CD14-positive monocyte (primary cell): ENCODE results near the gene TNFRSF9. TPM values are rescaled to one million over a fixed set of nuclear protein-coding genes. Genes with fewer than 3 reads are reported as not detected.
"Not testable (repeated sequence)": the region's sequence is repeated elsewhere in the genome, so short reads cannot be mapped to it uniquely, and the experiment has no call there.

ENCODE experiments used
- DNase-seq, 3 donors: peaks; one replicate each; pipeline ENCODE4 v3.0.0-alpha.2; 2011 to 2022
- H2AFZ ChIP-seq: 2 replicates; pipeline ENCODE4 v1.6.0; 2012; ENCODE audit warnings: mild to moderate bottlenecking, low read depth, low read length, inconsistent platforms; ENCODE audit not compliant: insufficient read depth, poor library complexity, severe bottlenecking
- H3K27ac ChIP-seq, 2 donors: 1 replicate in 1 of 2; 2 replicates in 1 of 2; pipeline ENCODE4 v1.5.1; 2012 to 2013; ENCODE audit warnings: low read length in 2 of 2, control low read depth in 1 of 2, inconsistent platforms in 1 of 2, low read depth in 1 of 2, mild to moderate bottlenecking in 1 of 2
- H3K27me3 ChIP-seq, 2 donors: one replicate each; pipeline versions ENCODE4 v1.6.0 to v1.6.1; 2011 to 2013; ENCODE audit warnings: low read length in 2 of 2; ENCODE audit not compliant: control insufficient read depth in 2 of 2, insufficient read depth in 2 of 2
- H3K36me3 ChIP-seq, 2 donors: replicated peaks in 1 of 2; 1 replicate in 1 of 2; 2 replicates in 1 of 2; pipeline versions ENCODE4 v1.5.1 to v1.6.1; 2012 to 2013; ENCODE audit warnings: low read length in 2 of 2, control low read depth in 1 of 2, inconsistent platforms in 1 of 2, mild to moderate bottlenecking in 1 of 2; ENCODE audit not compliant: insufficient read depth in 2 of 2, control insufficient read depth in 1 of 2
- H3K4me1 ChIP-seq, 2 donors: 1 replicate in 1 of 2; 2 replicates in 1 of 2; pipeline versions ENCODE4 v1.5.1 to v1.6.1; 2012 to 2013; ENCODE audit warnings: low read length in 2 of 2, control low read depth in 1 of 2, inconsistent platforms in 1 of 2, mild to moderate bottlenecking in 1 of 2, moderate library complexity in 1 of 2; ENCODE audit not compliant: insufficient read depth in 2 of 2, control insufficient read depth in 1 of 2
- H3K4me2 ChIP-seq: replicated peaks from 2 replicates; pipeline ENCODE3; 2012; ENCODE audit warnings: low read length, moderate library complexity, mild to moderate bottlenecking; ENCODE audit not compliant: poor library complexity, severe bottlenecking; ENCODE audit errors: extremely low read depth
- H3K4me3 ChIP-seq, 3 experiments: fragments of 200-600 bp in 1 of 3; sonication (generic) in 1 of 3; replicated peaks in 1 of 3; 1 replicate in 2 of 3; 2 replicates in 1 of 3; pipeline ENCODE4 v1.5.1; 2011 to 2013; ENCODE audit warnings: low read length in 3 of 3, mild to moderate bottlenecking in 3 of 3, control low read depth in 2 of 3, low read depth in 2 of 3, inconsistent platforms in 1 of 3, moderate library complexity in 1 of 3
- H3K79me2 ChIP-seq: 2 replicates; pipeline ENCODE4 v1.6.0; 2012; ENCODE audit warnings: mild to moderate bottlenecking, control low read depth, inconsistent platforms, low read length, moderate library complexity; ENCODE audit not compliant: insufficient read depth
- H3K9ac ChIP-seq: 2 replicates; pipeline ENCODE4 v1.6.0; 2017; ENCODE audit warnings: low read length, mild to moderate bottlenecking; ENCODE audit not compliant: insufficient read depth, poor library complexity, severe bottlenecking
- H3K9me3 ChIP-seq, 2 donors: replicated peaks in 1 of 2; 1 replicate in 1 of 2; 2 replicates in 1 of 2; pipeline versions ENCODE4 v1.5.1 to v1.6.1; 2012 to 2013; ENCODE audit warnings: low read length in 2 of 2, control low read depth in 1 of 2; ENCODE audit not compliant: control insufficient read depth in 1 of 2, insufficient read depth in 1 of 2
- H4K20me1 ChIP-seq: 2 replicates; pipeline ENCODE4 v1.6.0; 2012; ENCODE audit warnings: mild to moderate bottlenecking, low read length, control low read depth, moderate library complexity; ENCODE audit not compliant: insufficient read depth
- H3K27ac Mint-ChIP-seq, 7 donors: one replicate each; pipeline ENCODE4 v1.8.0; 2020; ENCODE audit warnings: mild to moderate bottlenecking in 7 of 7, mixed read lengths in 7 of 7, moderate library complexity in 6 of 7, inconsistent platforms in 2 of 7
- H3K27me3 Mint-ChIP-seq, 3 donors: one replicate each; pipeline ENCODE4 v1.8.0; 2021 to 2022; ENCODE audit warnings: low read depth in 3 of 3, mild to moderate bottlenecking in 3 of 3, mixed read lengths in 3 of 3, moderate library complexity in 3 of 3, inconsistent platforms in 1 of 3
- H3K36me3 Mint-ChIP-seq, 2 donors: one replicate each; pipeline ENCODE4 v1.8.0; 2020; ENCODE audit warnings: mixed read lengths in 2 of 2, inconsistent platforms in 1 of 2, mild to moderate bottlenecking in 1 of 2
- H3K4me1 Mint-ChIP-seq: one replicate; pipeline ENCODE4 v1.8.0; 2020; ENCODE audit warnings: mild to moderate bottlenecking, mixed read lengths
- H3K4me3 Mint-ChIP-seq, 2 donors: one replicate each; pipeline ENCODE4 v1.8.0; 2020; ENCODE audit warnings: mild to moderate bottlenecking in 2 of 2, mixed read lengths in 2 of 2, moderate library complexity in 1 of 2
- H3K9me3 Mint-ChIP-seq, 7 donors: one replicate each; pipeline ENCODE4 v1.8.0; 2020 to 2022; ENCODE audit warnings: mixed read lengths in 7 of 7, mild to moderate bottlenecking in 6 of 7, moderate library complexity in 6 of 7, inconsistent platforms in 2 of 7
- WGBS: methylation state at CpG from one replicate; pipeline ENCODE4 v1.1.5; 2013; ENCODE audit warnings: missing lambda C conversion rate; ENCODE audit not compliant: insufficient coverage; 5-methylcytosine and 5-hydroxymethylcytosine counted together
- intact Hi-C, 2 donors: fragments of 100-400 bp; cut with micrococcal nuclease; formaldehyde crosslinking; loops; one replicate each; pipeline versions ENCODE4 v1.15.0 to v1.15.1; 2023
- polyA plus RNA-seq, 3 donors: library from polyadenylated mRNA; depleted of rRNA in 1 of 3; unstranded in 2 of 3; stranded (reverse) in 1 of 3; fragments of 300-500 nt in 2 of 3; fragments of >200 nt in 1 of 3; fragmentation: Illumina TruSeq in 2 of 3; gene quantifications; 1 replicate in 2 of 3; 2 replicates in 1 of 3; pipeline ENCODE4 v1.2.3, GENCODE V29; 2012 to 2021
- TF ChIP-seq, protein P1 (sequence below): fragments of 200-600 bp; IDR thresholded peaks from one replicate; pipeline ENCODE4 v1.8.0; 2022; ENCODE audit warnings: antibody characterized with exemption, mild to moderate bottlenecking

The TNFRSF9 gene
- polyA plus RNA-seq, 3 donors, result 1.1 to 2.6 (median 2.6) TPM

DNA sequence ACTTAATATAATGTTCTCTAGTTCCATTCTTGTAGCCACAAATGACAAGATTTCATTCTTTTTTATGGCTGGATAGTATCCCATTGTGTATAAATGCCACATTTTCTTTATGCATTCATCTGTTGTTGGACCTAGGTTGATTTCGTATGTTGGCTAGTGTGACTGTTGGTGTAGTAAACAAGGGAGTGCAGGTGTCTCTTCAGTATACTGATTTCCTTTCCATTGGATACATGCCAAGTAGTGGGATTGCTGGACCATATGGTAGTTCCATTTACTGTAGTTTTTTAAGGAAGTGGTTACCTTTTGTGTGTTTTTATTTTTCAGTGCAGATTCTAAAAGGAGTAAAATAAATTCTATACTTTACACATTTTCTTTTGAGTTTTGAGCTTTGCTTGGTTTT lies 26.6 kb upstream of the TNFRSF9 start:
- H3K4me3 ChIP-seq, result no peak overlapping the region
- peak overlapping the region in 1 of 2 donors; percentile 37 for H3K27ac ChIP-seq
- H3K27ac Mint-ChIP-seq, result peak overlapping the region in 1 of 7 donors; percentile 34
- 40% methylated on average over 1 of the region's 1 CpG for WGBS
- H3K9me3 ChIP-seq, result no peaks in the 10 kb centered on the region
- peaks cover 77 to 92% of the 10 kb centered on the region in 2 donors for H3K36me3 ChIP-seq
- H3K9me3 Mint-ChIP-seq, result no peaks in the 10 kb centered on the region
- peaks cover 49% of the 10 kb centered on the region for H4K20me1 ChIP-seq
- peaks cover 73 to 92% of the 10 kb centered on the region in 2 donors for H3K36me3 Mint-ChIP-seq
- peaks cover 8% of the 10 kb centered on the region in 2 donors for H3K4me1 ChIP-seq
- no peak overlapping the region for H3K4me2 ChIP-seq
- no peak overlapping the region for H3K9ac ChIP-seq
- TF ChIP-seq, protein P1, sequence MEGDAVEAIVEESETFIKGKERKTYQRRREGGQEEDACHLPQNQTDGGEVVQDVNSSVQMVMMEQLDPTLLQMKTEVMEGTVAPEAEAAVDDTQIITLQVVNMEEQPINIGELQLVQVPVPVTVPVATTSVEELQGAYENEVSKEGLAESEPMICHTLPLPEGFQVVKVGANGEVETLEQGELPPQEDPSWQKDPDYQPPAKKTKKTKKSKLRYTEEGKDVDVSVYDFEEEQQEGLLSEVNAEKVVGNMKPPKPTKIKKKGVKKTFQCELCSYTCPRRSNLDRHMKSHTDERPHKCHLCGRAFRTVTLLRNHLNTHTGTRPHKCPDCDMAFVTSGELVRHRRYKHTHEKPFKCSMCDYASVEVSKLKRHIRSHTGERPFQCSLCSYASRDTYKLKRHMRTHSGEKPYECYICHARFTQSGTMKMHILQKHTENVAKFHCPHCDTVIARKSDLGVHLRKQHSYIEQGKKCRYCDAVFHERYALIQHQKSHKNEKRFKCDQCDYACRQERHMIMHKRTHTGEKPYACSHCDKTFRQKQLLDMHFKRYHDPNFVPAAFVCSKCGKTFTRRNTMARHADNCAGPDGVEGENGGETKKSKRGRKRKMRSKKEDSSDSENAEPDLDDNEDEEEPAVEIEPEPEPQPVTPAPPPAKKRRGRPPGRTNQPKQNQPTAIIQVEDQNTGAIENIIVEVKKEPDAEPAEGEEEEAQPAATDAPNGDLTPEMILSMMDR, result no peak
- H2AFZ ChIP-seq, result no peak overlapping the region
- H3K4me3 Mint-ChIP-seq, result no peak overlapping the region
- no peak for DNase-seq
- H3K79me2 ChIP-seq, result peaks cover 65% of the 10 kb centered on the region
- H3K4me1 Mint-ChIP-seq, result peaks cover 6% of the 10 kb centered on the region
- peaks cover 0 to 1% (median 0%) of the 10 kb centered on the region in 3 donors for H3K27me3 Mint-ChIP-seq
- intact Hi-C loops, result loop anchor here in 1 of 2 donors (10.0 kb wide), 1 partner anchor 192 kb away; the partner anchor contains the start of gene VAMP3
- no peaks in the 10 kb centered on the region for H3K27me3 ChIP-seq

DNA sequence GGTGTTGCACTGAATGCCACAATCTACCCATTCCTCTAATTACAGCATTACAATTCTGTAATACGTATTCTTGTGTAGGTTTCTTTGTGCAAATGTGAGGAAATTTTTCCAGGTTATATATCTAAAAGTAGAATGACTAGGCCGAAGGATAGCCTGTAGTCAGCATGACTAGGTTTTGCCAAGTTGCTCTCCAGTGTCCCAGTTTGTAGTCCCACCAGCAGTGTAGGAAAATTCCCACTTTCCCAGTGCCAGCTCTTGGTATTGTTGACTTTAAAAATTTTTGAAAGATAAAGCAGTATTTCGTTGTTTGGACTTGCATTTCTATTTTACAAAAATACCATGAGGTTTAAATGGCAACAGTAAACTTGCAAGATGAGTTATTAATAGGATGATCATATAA lies 23.8 kb upstream of the TNFRSF9 start:
- Histone ChIP-seq H3K9ac (no peak overlapping the region), H3K4me2 (no peak overlapping the region), H3K79me2 (peaks cover 75% of the 10 kb centered on the region), H2AFZ (no peak overlapping the region), H3K4me1 (peaks cover 25 to 29% of the 10 kb centered on the region in 2 donors), H3K9me3 (no peaks in the 10 kb centered on the region), H3K27me3 (no peaks in the 10 kb centered on the region), H4K20me1 (peaks cover 43% of the 10 kb centered on the region), H3K27ac (no peak overlapping the region), H3K4me3 (no peak overlapping the region), H3K36me3 (peaks cover 54 to 64% of the 10 kb centered on the region in 2 donors)
- DNase-seq, result no peak
- H3K4me3 Mint-ChIP-seq, result no peak overlapping the region
- no peak overlapping the region for H3K27ac Mint-ChIP-seq
- H3K4me1 Mint-ChIP-seq, result peaks cover 22% of the 10 kb centered on the region
- peaks cover 0 to 2% (median 0%) of the 10 kb centered on the region in 7 donors for H3K9me3 Mint-ChIP-seq
- H3K36me3 Mint-ChIP-seq, result peaks cover 51 to 64% of the 10 kb centered on the region in 2 donors
- TF ChIP-seq, protein P1, result no peak
- H3K27me3 Mint-ChIP-seq, result no peaks in the 10 kb centered on the region
- WGBS, result no CpG with 5 or more reads among the region's 3 CpGs
- intact Hi-C loops, result loop anchor here (5.0 to 10.0 kb wide), 2 partner anchors 182 to 190 kb away; partner anchors contain the start of genes PER3 (in 1 of the 2) and VAMP3 (in 1 of the 2)

DNA sequence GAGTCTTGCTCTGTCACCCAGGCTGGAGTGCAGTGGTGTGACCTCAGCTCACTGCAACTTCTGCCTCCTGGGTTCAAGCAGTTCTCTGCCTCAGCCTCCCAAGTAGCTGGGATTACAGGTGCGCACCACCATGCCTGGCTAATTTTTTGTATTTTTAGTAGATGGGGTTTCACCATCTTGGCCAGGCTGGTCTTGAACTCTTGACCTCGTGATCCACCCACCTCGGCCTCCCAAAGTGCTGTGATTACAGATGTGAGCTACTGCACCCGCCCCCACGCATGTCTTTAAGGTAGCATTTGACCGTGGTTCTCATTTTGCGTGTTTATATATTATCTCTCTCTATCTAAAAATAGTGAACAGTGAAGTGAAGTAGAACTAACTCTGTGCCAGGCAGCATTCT lies 23.2 kb upstream of the TNFRSF9 start:
- H3K27ac ChIP-seq, H3K27me3 Mint-ChIP-seq, H3K4me2 ChIP-seq, DNase-seq, H3K9ac ChIP-seq, H3K27me3 ChIP-seq, H3K9me3 Mint-ChIP-seq, H2AFZ ChIP-seq, H3K9me3 ChIP-seq, H3K4me3 ChIP-seq, H3K4me3 Mint-ChIP-seq: not testable (repeated sequence)
- H4K20me1 ChIP-seq, result peaks cover 37% of the 10 kb centered on the region
- WGBS, result no CpG with 5 or more reads among the region's 7 CpGs
- peaks cover 45 to 58% of the 10 kb centered on the region in 2 donors for H3K36me3 Mint-ChIP-seq
- H3K36me3 ChIP-seq, result peaks cover 48 to 58% of the 10 kb centered on the region in 2 donors
- H3K4me1 ChIP-seq, result peaks cover 25 to 29% of the 10 kb centered on the region in 2 donors
- peaks cover 22% of the 10 kb centered on the region for H3K4me1 Mint-ChIP-seq
- H3K79me2 ChIP-seq, result peaks cover 70% of the 10 kb centered on the region
- intact Hi-C loops, result loop anchor here (5.0 to 10.0 kb wide), 2 partner anchors 182 to 189 kb away; partner anchors contain the start of genes PER3 (in 1 of the 2) and VAMP3 (in 1 of the 2)
- peak overlapping the region in 4 of 7 donors; percentile 26 to 57 (median 38) for H3K27ac Mint-ChIP-seq
